GM12875 (cell line): ENCODE results near the gene CHCHD3.

Experiments
- H3K4me3 ChIP-seq: one replicate; pipeline ENCODE4 v1.5.1; 2011; ENCODE audit warnings: low read depth, low read length, control low read depth
- TF ChIP-seq, protein P1 (sequence below): IDR thresholded peaks from 2 replicates; pipeline ENCODE4 v1.5.1; 2011; ENCODE audit warnings: low read depth, mild to moderate bottlenecking, control low read depth, inconsistent platforms, low read length, moderate library complexity, borderline replicate concordance; ENCODE audit not compliant: insufficient read depth

CHCHD3 gene

DNA sequence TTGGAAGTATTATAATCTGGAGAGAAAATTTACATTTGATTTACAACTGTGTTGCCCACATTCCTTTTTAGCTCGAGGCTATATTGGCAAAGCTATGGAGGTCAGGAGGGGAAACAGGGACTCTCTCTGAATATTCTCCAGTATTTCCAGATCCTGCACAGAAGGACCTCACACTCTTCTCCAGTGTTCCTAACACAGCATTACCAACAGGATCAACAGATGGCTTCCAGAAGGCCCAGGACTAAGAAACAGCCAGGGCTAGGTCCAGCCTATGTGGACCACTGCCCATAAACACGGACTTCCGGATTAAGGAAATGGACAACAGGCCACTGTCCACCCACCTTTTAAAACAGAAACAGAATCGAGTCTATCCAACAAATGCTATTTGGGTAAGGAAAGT lies 65.3 kb downstream of the CHCHD3 start:
- no peak overlapping the region for H3K4me3 ChIP-seq
- TF ChIP-seq, protein P1, sequence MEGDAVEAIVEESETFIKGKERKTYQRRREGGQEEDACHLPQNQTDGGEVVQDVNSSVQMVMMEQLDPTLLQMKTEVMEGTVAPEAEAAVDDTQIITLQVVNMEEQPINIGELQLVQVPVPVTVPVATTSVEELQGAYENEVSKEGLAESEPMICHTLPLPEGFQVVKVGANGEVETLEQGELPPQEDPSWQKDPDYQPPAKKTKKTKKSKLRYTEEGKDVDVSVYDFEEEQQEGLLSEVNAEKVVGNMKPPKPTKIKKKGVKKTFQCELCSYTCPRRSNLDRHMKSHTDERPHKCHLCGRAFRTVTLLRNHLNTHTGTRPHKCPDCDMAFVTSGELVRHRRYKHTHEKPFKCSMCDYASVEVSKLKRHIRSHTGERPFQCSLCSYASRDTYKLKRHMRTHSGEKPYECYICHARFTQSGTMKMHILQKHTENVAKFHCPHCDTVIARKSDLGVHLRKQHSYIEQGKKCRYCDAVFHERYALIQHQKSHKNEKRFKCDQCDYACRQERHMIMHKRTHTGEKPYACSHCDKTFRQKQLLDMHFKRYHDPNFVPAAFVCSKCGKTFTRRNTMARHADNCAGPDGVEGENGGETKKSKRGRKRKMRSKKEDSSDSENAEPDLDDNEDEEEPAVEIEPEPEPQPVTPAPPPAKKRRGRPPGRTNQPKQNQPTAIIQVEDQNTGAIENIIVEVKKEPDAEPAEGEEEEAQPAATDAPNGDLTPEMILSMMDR = no peak

GRCh38 chr7:133015888-133016287 lies 66.0 kb downstream of the CHCHD3 start:
- no peak overlapping the region for H3K4me3 ChIP-seq
- TF ChIP-seq, protein P1 = no peak

GRCh38 chr7:133011746-133012145 lies 70.1 kb downstream of the CHCHD3 start:
- H3K4me3 ChIP-seq = no peak overlapping the region
- TF ChIP-seq, protein P1 = no peak

DNA sequence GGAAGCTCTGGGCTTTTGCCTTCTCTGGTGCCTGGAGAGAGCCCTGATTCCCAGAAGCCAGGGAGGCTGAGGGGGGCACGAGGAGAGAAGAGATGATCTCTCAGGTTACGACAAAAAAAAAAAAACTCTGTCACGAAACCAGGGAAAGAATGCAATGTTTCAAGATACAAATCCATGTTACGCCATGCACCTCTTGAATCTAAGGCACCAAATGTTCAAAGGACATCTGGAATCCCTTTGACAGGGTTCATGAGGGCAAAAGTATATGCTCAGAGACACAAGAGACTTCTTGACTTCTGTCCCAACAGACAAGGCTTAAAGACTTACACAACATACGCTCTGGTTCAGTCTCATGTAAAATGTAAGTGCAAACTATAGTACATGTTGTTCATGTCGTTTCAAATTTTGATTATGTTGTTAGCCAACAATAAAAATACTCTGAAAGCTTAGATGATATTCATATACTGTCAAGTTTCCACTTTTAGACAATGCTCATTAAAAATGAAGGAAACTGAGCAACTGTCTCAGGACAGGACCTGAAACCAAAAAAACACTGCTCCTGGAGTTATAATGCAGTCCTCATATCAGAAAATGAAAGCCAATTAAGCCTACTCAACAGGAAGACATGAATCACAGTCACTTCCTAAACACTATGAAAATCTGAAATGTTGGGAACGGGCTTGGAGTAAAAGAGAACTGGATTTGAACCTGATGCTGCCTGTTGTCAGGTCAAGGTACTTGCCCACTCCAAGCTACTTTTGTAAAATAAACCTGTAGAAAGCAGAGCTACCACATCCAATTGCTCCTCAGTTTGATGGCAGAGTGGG lies 72.3 kb downstream of the CHCHD3 start:
- TF ChIP-seq, protein P1 = no peak
- H3K4me3 ChIP-seq = no peak overlapping the region

GRCh38 chr7:133007961-133008360 lies 73.9 kb downstream of the CHCHD3 start:
- no peak overlapping the region for H3K4me3 ChIP-seq
- TF ChIP-seq, protein P1 = no peak

- no peak overlapping the region for H3K4me3 ChIP-seq
- TF ChIP-seq, protein P1 = no peak
Observed at GRCh38 chr7:133003052-133003910, 78.6 kb downstream of the CHCHD3 start.
